HG02588 (cell line): ENCODE measurements around the gene LRRC3B.
"Not testable (repeated sequence)": the region's sequence is repeated elsewhere in the genome, so short reads cannot be mapped to it uniquely, and the experiment has no call there.

Experiments
- ATAC-seq: cut with Tn5 transposase; IDR thresholded peaks from one replicate; pipeline ENCODE4 v1.9.1; 2021; ENCODE audit warnings: mild to moderate bottlenecking, moderate library complexity; ENCODE audit not compliant: unreplicated experiment

LRRC3B gene, protein sequence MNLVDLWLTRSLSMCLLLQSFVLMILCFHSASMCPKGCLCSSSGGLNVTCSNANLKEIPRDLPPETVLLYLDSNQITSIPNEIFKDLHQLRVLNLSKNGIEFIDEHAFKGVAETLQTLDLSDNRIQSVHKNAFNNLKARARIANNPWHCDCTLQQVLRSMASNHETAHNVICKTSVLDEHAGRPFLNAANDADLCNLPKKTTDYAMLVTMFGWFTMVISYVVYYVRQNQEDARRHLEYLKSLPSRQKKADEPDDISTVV

GRCh38 chr3:26622621-26623418 lies at the start of gene LRRC3B:
TSS of gene LRRC3B (plus strand) at chr3:26622772. CDS start at chr3:26709673, 86,901 bp downstream.
- no peak for ATAC-seq

DNA sequence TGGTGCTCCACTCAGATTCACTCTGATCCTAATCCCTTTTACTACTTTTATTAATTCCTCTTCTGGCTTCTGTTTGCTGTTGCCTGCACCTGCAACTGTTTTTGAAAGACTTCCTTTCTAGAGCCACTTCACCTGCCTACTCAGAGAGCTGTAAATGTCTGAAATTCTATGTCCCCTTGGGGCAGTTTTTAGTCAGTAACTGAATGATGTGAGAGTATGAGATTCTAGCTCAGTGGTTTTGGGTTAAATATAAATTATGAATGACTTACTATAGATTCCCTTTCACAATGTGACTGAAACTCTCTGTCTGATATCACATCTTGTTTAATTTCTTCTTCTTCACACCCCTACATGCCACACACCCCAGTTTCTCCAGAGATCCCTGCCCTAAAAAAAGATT lies 47.8 kb upstream of the LRRC3B start:
- ATAC-seq, result no peak

GRCh38 chr3:26579116-26579515 lies 43.5 kb upstream of the LRRC3B start:
- ATAC-seq, result no peak

DNA sequence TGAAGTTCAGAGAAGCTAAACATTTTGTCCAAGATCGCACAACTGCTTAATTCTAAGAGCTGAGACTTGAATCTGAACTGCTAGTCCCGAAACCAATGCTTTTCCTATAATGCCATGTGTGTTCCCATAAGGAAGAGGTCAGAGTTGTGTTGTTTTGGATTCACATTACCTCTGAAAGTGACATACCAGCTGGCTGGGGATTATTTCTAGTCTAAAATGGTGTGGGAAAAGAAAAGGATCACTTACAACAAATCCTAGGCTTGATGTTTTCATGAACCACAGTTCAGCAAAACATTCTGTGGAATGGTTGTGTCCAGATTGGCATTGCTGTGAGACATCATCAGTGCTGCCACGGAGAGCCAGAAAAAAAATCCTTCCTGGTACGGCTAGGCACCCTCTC lies 35.0 kb upstream of the LRRC3B start:
- no peak for ATAC-seq

DNA sequence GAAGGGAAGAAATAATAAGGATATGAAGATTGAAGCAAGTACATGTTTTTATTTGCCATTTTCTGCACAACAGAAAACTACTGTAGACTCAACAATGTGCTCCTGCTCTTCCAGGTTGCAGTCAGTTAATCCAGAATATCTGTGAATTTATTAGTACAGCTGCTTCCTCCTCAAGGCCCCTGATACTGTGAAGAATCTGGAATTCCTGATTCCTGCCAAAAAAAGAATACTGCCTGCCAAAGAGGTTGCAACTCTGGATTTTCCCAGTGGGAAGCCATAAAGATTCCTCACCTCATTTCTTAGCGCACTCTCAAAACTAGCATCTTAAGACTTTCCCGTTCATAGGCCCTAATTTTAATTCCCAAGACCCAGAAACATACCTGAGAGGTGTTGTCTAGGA lies 33.6 kb upstream of the LRRC3B start:
- ATAC-seq, result no peak

DNA sequence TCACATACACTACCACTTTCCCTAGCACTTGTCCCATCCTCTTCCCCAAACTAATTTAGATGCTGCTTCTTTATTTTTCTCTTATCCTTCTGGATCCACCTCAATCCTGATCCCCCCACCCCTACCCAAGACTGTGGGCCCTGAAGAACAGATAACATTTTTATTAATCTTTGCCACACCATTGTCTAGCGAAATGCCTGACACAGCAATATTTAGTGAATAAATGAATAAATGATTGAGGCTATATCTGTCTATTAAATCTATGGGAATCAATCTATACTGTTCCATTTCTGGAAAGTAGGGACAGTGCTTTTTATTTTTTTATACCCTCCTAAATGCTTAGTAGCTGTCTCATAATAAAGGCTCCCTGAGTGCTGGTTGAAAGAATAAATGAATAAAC lies 32.9 kb upstream of the LRRC3B start:
- ATAC-seq, result no peak

- no peak for ATAC-seq
Observed at GRCh38 chr3:26590919-26591484, 31.6 kb upstream of the LRRC3B start.

DNA sequence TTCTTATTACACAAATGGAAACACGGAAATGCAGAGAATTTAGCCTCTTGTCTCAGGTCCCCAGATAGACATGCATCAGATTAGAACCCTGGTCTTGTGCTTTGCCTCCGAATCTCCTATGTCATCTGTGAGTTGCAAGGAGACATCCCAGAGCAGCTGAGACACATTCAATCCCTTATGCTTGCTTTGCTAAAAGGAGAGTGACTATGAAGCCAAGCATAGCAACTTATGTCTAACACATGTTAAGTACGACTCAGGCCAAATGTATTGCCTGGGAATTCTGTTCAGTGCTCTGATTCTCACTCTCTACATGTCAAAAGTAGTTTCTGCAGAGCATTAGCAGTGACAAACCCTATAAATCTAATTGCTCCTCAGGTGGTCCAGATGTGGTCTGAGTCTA lies 30.6 kb upstream of the LRRC3B start:
- no peak for ATAC-seq

GRCh38 chr3:26592451-26592850 lies 30.1 kb upstream of the LRRC3B start:
- no peak for ATAC-seq

DNA sequence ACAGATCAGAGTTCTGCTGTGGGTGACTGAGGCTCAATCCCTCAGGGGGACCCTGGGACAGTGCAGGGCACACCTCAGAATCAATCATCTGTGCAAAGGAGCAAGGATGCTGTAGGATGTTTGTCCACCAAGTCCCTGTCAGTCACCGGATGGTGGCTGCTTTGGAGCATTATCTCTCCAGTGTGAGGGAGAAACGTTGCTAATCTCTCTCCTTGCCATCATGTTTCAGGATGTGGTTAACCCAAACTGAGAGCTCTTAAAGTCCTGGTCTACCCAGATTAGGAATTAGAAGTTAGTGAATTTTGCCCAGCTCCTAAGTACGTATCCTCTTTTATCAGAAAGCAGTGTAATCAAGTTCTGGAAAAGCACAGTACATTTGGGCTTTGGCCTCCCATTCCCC lies 26.2 kb upstream of the LRRC3B start:
- no peak for ATAC-seq

GRCh38 chr3:26603311-26603710 lies 19.3 kb upstream of the LRRC3B start:
- ATAC-seq, result not testable (repeated sequence)

DNA sequence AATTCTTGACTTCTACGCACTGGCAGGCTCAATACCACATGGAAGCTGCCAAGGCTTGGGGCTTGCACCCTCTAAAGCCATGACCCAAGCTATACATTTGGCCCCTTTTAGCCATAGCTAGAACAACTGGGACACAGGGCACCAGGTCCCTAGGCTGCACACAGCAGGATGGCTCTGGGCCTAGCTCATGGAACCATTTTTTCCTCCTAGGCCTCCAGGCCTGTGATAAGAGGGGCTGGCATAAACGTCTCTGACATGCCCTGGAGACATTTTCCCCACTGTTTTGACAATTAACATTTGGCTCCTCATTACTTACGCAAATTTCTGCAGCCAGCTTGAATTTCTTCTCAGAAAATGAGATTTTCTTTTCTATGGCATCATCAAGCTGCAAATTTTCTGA lies 18.8 kb upstream of the LRRC3B start:
- not testable (repeated sequence) for ATAC-seq

DNA sequence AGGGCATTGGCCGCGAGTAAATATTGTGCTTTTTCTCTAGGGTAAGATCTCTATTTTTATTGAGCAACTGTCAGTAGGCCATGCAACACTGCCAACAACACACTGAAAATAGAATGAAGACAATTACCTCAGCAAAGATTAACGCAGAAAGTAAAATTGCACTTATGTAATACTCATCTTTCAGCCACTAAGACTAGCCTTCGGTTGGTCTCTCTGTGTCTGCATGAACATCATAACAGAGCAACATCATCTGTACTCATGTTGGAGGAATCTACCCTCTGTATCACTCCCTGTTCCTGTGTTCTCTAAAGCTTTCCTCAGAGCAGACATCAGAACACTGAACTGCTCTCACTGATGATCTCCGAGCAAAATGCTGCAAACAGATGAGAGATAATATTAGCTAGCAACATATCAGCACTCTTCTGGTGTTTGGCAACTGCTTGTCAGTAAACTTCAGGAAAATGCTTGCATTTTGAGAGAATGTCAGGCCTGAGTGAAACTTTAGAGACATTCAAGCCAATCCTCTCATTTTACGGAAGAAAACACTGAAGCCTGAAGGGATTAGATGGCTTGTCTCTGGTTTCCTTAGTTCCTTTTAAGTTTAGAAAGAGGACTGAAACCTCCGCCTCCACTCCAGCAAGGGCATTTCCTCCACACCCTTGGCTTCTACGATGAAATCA lies 8.4 kb upstream of the LRRC3B start:
- no peak for ATAC-seq

DNA sequence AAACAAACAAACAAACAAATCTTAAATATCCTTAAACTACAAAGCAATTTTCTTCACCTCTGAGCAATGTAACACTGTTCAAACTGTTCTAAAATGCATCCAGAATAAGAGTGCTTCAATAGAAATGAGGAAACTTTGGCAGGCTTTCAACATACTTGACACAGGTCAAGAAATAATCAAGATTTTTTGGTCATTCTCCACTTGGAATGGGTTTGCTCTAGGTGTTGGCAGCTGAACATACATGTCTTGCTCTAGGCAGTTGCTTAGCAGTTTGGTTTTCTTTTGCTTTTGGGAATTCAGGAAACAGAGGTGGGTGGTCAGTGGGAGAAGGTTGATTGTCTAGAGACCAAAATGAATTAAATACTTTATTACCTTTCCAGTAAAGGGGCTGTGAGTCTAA lies 1.4 kb upstream of the LRRC3B start:
- no peak for ATAC-seq

- no peak for ATAC-seq
Observed at GRCh38 chr3:26621906-26622620, 509 bp upstream of the LRRC3B start.

DNA sequence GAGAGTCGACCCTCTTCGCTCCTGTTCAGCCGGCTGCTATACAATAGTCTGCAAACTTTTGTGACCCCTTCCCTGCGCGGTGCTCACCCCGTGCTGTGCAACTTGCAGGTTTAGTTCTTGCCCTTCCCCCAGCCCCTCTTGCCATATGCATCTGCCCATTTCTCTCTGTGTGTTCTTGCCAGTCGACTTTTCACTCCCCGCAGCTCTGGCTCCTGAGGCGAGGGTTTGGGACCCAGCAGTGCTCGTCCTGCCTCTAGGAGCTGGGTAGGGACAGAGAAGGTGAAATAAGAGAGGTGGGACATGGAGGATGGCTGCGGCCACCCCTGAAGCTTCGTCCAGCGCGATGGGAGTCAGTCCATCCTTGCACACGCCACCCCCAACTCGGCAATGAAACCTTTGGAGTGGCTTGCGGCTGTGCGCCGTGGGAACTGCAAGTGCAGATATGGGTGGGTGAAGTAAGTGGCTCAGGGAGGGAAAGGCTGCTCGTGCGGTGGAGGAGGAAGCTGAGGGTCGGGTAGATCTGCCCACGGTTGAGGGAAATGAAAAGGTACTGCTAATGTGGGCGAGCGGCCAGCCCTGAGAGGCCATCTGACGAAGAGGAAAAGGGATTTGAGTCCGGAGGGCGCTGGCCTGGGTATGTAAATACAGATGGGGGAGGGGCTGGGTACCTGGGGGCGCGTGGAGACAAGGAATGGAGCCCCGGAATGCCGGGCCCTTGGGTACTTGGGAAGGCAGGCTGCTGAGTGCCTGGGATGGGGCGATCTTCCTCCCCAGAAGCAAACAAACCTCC lies 1.0 kb downstream of the LRRC3B start:
- ATAC-seq, result no peak

GRCh38 chr3:26624209-26624765 lies 1.7 kb downstream of the LRRC3B start:
- ATAC-seq, result no peak

DNA sequence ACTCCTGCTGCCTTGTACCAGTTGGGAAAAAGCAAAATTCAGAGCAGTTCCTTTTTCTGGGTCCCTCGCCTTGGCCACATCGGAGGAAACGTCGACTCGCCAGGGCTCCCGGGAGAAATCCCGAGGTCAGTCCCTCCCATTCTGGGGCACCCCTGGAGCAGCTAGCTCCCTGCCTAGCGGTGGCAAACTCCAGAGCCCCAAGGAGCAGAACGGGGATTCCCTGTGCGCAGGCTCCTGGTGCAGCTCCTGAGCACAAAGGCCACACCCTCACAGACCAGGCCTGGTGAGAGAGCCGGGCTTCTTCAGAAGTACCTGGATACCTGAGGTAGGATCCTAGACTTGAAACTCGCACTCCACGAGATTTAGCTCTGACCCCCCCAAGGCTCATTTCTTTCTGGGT lies 2.6 kb downstream of the LRRC3B start:
- ATAC-seq, result no peak

GRCh38 chr3:26627080-26627479 lies 4.5 kb downstream of the LRRC3B start:
- no peak for ATAC-seq

DNA sequence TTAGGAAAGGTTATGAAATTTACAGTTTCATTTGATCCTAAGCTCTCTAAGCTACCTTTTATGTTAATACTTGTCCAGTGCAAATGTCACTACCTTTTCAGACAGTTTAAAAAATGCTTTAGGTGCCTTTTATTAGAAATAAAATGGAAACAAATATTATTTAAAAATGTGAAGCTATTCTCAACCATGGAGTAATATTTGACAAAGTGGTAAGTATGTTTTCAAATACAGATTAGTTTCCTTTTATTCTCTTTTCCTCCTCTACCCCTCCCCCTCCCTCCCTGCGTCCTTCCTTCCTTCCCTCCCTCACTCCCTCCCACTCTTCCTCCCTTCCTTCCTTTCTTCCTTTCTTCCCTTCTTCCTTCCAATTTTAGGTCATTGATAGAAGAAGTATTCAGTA lies 6.3 kb downstream of the LRRC3B start:
- ATAC-seq, result no peak
